ENCODE data around the gene FBXO15. TPM values are rescaled to one million over a fixed set of nuclear protein-coding genes. Genes with fewer than 3 reads are reported as not detected.

FBXO15 gene
- total RNA-seq, 1 experiment from 2014 or later: 0.41 TPM

DNA sequence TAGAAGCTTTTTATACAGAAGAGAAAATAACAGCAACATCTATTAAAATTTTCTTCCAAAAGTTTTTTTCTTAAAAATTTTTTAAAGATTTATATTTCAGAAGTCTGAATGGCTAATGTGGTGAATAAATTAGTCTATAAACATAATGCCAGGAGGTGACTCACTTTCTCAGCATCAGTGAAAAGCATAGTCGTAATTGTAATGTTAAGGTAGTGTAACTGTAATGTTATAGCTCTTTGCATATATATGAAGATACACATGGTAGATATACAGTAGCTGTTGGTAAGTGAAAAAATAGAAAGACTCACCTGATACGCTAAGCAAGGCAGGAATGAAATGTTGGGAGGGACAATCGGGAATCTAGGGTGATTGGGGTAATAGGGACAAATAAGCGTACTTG is 6.2 kb upstream of the FBXO15 start:
- no peak for DNase-seq (ENCODE audit: low spot score)

DNA sequence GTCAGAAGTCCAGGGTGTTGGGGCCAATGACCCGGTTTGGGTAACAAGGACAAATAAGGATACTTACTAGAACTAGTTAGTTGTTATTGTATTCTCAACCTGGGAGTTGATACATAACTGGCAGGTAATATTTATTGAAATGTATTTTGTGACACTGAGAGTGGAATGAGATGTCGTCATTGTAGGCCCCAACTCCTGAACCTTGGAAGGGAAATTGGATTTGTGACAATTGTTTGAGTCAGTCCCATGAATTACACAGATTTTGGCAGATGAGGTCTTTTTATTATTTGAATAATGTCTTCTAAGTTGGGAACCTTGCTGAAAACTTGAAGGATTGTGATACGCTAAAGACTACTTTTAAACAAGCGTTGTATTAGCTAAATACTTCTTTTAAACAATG is 5.7 kb upstream of the FBXO15 start:
- no peak for DNase-seq (ENCODE audit: low spot score)

DNA sequence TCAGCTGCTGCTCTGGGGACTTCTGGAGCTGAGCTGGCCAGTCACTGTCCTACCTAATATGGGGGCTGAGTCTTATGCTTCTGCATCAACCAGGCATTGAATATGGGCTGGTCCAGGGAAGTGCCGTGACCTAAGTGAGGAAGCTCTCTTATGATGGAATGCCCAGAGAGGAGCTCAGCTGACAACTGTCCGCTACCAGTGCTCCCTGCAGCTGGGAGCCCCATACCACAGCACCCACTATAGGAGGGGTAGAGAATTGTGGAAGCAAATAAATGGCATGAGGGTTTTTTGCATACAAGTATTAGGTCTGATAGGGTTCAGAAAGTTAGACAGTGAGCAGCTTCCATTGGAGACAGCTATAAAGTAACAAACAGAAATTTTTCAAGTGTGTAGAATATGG is 5.2 kb upstream of the FBXO15 start:
- no peak for DNase-seq (ENCODE audit: low spot score)

DNA sequence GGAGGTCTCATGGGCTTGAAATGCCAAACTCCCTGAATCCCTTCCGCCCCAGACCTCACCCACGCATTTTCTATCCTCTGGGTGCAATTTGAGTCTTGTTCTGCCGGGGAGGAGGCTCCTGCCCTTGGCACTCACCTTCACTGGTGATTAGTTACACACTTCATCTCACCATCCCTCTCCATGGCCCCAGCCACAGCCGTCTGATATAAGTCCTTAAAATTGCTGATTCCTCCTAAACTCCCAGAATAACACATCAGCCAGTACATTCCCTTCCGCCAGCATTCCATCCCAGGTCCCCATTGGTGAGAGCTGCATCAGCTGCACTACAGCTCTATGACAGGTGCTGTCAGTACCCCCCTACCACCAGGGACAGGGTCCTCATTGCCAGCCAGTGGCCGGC is 4.6 kb upstream of the FBXO15 start:
- no peak for DNase-seq (ENCODE audit: low spot score)

DNA sequence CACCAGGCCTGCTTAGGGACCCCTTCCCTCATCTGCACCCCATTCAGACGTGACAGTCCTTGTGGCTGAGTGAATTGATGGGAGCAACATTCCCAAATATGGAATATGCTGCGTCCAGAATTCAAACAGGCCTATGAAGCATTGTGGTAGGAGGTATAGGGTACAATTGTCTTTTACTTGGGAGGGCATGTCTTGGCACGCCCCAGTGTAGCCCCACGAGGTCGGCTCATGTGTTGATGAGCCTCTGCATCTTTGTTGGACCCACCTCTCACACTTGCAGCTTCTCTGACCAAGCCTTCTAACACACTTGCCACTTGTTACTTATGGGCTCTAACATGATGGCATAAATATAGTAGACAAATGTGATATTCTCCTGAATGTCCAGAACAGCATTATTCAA is 2.2 kb upstream of the FBXO15 start:
- no peak for DNase-seq (ENCODE audit: low spot score)

DNA sequence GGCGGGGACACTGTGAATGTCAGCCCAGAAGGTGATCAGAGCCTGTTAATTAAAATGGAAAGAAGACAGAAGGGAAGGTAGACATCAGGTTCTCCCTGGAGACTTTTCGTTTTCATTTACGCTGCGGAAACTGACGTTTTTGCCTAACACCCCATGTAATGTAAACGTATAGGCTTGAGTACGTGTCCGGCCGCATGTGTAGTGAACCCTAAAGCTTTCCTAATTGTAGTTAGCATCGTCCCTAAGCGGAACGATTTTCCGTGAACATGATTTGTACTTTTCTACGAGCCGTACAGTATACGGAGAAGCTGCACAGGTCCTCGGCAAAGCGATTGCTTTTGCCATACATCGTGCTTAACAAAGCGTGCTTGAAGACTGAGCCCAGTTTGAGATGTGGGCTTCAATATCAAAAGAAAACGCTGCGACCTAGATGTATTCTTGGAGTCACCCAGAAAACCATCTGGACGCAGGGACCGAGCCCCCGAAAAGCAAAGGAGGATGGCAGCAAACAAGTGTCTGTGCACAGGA is 973 bp upstream of the FBXO15 start:
- DNase-seq (ENCODE audit: low spot score): no peak

DNA sequence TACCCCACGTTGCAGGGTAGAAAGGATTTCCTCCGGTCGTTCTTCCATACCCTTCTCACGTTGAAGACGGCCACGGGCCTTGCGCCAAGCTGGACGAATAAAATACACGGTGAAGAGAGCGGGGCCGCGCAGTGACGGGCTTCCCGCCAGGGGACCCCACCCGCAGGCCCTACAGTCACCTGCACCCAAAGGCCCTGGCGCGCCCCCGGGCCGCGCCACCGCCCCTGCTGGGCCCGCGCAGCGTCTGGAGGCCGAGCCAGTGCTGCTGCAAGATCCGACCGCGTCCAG is 199 bp downstream of the FBXO15 start:
- no peak for DNase-seq (ENCODE audit: low spot score)

DNA sequence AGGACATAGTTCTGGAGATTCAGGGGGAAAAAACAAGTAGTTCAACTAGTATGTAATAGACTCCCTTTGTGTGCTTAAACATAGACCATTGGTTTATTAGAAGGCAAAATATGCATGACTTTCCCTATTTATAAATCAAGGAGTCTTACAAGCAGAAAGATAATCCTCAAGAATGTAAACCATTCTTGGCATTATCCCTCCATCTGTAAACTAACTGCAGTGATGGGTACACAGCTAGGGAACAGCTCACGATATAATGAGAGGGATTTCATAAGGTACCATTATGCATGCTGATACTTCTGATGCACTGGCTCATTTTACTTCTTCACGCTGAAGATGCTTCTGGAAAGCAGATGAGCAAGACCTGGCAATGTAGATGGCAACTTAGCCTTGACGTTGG is 878 bp downstream of the FBXO15 start:
- DNase-seq (ENCODE audit: low spot score): no peak

DNA sequence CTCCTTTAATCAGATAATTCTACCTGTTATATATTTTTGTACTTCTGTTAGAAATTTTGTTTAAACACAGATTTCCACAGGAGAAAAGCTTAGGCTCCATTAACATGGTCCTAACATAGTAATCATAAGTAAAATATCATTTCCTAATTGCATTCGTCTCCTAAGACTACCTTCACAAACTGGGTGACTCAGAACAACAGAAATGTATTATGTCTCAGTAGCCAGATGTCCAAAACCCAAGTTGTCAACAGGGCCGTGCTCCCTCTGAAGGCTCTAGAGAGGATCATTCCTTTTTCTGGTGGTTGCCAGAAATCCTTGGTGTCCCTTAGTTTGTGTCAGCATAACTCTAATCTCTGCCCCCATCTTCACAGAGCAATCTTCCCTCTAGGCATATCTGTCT is 5.4 kb downstream of the FBXO15 start:
- DNase-seq (ENCODE audit: low spot score): no peak

DNA sequence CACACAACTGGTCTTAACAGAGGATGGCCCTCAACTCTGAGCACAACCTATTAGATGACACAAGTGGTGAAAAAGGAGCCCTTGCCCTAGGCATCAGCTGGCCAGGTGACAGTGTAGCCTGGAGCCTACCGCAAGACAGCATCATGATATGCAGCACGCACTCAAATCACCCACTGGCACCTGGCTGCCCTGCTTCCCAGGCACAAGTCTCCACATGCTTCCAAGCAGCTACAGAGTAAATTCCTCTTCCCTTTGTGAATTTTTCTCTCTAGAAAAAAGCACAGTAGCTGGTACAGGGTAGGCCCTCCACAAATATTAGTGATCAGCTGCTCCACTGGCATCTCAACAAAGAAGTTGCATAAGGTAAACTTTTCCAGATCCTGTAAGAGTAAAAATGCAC is 6.0 kb downstream of the FBXO15 start:
- no peak for DNase-seq (ENCODE audit: low spot score)

DNA sequence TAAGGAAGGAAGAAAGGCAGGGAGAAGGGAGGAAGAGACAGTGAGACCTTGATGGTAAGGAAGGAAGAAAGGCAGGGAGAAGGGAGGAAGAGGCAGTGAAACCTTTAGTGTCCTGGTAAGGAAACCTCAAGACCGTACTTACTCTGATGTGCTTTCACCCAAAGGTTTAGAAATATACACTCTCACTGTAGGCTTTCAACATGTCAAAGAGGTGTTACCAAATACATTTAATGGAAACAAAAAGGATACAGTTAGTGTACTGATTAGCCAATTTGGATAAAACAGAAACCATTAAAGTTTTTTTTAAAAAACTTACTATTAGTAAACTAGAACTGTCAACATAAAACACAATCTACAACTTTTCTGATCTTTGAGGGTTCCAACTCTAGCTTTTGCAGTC is 7.1 kb downstream of the FBXO15 start:
- DNase-seq (ENCODE audit: low spot score): no peak

DNA sequence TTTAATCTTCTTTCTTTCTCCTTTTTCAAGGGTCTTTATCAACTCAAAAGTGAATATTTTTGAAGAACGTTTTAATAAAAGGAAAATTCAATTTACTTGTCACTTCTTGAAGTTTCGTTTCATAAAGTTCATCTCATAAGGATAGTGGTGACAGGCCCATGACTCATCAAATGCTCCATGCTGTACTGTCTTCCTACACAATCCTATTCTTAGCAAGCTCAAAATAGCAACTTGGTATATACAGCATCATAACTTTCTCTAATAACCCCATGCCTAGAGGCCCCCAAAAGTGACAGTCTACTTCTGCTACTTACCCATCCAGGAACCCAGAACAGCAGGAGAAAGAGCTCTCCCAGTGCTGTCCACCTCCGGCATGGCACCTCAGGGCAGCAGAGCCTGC is 7.7 kb downstream of the FBXO15 start:
- no peak for DNase-seq (ENCODE audit: low spot score)

DNA sequence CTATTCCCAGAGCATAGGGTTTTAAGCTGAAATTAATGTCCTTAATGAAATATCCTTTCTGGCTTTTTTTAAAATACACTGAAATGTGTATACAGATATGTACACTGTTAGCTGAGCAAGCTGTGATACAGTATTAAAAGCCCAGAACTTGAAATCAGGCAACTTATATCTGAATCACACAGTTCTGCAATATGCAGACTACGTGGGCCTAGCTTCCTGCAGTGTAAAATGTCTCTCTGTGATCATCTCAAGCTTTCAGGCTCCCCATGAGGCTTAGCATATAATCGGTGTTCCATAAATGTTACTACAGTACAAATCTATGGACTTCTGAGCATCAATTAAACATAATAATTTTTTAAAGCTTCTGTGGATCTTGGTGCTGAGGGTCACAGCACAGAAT is 8.2 kb downstream of the FBXO15 start:
- DNase-seq (ENCODE audit: low spot score): no peak

DNA sequence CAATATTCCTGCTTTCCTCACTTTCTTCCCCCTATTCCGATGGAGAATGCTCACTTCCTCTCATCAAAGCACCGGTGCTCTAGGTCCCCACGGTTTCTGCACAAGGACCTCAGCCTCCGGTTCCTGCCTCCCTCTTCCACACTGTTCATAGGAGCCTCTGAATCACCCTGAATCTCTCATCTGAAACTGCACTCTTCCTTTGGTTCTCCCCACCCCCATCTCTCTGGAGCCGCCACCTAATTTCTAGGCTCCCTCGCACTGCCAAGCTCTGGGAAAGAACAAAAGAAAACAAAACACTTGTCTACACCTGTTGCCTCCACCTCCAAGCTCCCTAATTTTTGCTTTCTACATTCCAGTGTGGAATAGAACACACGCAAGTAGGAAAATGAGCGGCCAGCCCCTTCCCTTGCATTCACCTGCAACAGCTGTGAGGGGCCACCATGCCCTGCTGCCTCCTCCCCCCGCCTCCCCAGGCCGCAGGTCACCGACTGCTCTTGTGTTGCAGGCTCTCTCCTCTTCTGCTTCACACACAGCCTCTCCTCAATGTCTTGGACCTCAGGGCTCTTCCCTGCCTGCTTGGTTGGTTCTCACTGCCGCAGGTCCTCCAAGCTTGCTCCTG is 9.6 kb downstream of the FBXO15 start:
- no peak for DNase-seq (ENCODE audit: low spot score)

DNA sequence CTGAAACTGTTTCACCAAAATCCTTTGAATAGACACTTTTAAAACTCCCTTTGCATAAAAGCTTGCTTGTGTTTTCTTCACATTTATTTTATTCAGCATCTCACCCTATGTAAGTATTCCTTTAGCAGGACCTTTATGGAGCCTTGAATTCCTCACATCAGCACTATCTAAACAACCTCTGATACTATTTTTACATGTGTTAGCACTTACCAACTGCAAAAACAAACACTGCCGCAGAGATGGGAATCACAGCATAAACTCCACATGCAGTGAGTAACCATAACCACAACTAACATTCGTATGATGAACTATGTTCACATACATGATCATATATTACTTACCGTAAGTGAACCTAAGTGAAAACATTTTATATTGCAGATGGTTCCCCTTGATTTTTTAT is 15.4 kb downstream of the FBXO15 start:
- DNase-seq (ENCODE audit: low spot score): no peak

DNA sequence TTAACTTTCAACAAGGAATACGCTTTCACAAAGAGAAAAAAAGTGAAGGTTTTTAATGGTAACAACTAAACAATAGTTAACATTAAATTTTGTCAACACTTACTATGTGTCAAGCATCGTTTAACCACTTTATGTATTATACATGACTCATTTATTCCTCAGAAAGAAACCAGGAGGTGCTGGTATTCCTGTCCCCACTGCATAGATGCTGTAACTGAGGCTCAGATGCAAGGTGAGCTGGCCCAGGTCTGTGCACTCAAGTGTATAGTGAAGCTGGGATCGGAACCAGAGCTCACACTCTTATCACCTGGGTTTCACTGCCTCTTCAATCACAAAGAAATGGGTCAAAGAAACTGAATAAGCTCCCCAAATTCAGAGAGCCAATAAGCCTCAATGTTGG is 16.5 kb downstream of the FBXO15 start:
- DNase-seq (ENCODE audit: low spot score): no peak

DNA sequence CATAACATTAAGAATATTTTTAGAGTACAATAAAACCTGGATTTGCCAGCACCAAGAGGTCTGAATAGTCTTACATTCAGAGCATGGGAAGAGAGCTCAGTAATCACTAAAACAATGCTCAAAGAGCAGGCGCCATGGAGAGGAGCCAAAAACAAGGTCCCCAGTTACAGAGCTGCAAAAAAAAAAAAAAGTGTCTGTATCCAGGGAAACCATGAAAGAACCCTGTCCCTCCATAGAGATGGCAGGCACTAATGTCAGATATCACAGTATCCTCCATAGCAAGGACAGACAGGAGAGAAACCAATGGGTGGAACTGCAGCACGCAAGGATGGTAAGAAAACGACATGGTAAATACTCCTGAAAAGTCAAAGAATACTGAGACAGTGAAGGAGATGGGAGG is 19.5 kb downstream of the FBXO15 start:
- DNase-seq (ENCODE audit: low spot score): no peak

DNA sequence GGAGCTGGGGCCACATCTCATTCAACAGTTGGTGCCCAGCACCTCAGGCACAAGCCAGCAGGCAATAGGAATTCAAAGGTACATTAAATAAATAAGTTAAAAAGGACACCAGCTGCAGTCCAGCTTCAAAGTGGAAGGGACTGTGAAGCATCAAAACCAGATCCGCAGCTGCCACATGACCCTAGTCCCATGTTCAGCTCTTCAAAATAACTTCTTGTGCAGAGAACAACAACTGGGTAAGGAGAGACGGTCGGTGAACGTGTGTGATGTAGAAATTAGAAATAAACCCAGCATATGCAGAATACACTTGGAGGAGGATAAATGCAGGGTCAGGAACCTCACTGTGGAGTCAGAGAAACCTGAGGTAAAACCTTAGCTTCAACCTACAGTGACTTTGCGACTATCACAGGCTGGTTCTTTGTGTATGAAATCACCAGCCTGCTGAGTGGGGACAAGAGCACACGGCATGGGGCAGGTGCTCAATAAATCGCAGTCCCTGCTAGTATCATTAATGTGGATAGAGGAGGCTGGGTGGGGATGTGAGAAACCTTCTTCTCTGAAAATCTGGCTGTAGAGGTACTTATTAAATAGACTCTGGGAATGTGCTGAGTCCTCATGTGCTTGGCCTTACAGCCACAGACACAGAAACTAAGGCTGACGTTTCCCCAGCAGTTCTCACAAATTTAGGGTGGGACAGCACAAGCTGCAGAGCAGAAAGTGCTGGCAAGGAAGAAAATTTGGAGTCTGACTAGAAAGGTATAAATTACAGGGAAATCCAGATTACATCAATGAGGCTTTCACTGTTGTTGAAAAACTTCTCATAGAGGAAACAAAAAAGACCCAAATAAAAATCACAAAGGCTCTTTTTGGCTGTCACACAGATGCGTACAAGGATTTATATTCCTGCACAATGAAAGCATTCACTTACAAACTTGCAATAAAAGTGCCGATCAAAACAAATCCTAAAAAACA is 20.7 kb downstream of the FBXO15 start:
- no peak for DNase-seq (ENCODE audit: low spot score)

DNA sequence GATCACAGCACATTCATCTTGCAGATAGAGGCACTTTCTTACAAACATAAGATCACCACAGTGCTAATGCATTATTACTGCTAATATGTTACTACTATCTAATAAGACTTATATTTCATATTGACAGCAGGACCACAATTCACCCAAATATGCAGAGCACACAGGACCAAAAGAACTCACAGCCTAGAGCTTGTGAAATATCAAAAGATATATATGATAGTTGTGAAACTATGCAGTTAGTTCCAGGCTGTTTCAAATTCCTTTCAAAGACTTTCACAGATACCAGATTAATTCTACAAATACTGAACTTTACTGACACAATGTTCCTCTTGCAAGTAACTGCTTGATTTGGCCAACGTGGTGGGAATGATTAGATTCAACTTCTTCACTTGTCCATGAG is 23.0 kb downstream of the FBXO15 start:
- no peak for DNase-seq (ENCODE audit: low spot score)

DNA sequence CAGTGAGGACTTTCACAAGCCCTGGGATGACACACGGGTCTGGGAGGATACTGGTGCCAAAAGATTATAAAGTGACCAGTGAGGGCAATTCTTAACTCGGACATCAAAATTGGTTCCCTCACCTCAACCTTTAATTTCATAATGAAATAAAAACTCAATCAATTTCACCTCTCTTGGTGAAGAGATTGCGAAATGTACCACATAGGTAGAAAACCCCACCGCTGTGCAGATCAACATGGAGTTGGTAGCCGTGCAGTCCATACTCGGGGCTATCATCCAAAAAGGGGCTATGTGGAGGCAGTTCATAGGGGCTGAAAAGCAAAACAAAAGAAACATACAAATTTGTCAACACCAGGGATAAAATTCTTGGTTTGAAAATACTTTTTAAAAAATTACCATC is 24.4 kb downstream of the FBXO15 start:
- DNase-seq (ENCODE audit: low spot score): no peak

DNA sequence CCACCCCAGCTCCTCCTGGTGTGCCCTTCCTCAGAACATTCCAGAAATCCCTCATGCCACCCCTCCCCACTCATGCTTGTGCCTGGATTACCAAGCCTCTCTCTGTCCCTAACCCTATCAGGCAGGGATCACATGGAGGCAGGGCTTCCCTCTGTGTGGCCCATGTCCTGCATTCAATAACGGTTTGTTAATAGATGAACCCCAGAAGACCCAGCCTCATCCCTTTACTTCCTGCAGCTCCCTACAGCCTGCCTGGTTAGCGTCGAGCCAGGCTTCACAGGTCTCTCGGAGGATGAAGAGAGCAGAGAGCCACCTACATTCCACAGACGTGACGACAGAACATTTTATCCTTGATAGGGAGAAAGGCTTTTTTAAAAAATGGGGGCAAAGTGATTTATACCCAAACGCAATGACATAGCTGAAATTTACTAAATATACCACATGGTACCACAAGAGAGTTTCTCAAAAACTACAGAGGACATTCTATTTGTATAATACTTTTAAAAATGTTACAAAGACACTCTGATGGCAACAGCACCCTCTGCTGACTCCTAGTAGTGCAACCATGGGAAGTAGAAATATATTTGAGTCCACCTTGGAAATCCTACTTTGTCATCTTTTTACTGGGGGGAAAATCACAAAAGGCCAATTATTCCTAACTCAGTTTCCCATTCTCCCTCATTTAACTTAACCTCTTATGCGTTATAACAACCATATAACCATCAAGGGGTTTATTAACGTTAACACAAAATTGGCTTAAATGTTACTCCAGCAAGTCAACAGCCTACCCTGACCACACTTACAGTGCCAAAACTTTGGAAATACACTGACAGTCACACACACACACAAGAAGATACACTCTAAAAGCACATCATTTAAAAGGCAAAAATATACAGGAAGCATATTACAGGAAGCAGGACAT is 30.7 kb downstream of the FBXO15 start:
- DNase-seq (ENCODE audit: low spot score): peak; percentile 11

DNA sequence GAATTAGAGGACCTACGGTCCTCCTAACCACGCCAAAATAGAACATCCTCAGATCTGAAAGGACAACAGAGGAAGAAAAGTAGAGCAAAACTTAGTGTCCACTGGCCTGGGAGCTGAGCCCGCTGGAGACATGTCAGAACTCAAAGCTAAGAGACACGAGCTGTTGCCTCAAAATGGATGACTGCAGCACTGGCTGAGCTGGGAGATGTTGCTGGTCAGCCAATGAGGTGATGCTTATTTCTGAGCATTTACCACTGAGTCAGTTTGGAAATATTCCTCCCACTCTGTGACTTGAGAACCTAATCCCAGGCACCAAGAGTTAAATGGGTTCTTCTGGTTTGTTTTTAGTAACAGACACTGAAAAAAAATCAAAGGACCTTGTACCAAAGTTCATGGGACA is 32.6 kb downstream of the FBXO15 start:
- DNase-seq (ENCODE audit: low spot score): no peak
